Ishikawa (cell line): ENCODE data around the gene LAMB4.

ENCODE experiments used
- EGR1 ChIP-seq: IDR thresholded peaks from 2 replicates; pipeline ENCODE4 v1.6.1; 2012
- FOXM1 ChIP-seq: IDR thresholded peaks from 2 replicates; pipeline ENCODE4 v1.6.1; 2012; ENCODE audit warnings: low read depth, borderline replicate concordance
- TCF12 ChIP-seq: IDR thresholded peaks from 2 replicates; pipeline ENCODE4 v1.6.1; 2012; ENCODE audit warnings: low read depth
- USF1 ChIP-seq: IDR thresholded peaks from 2 replicates; pipeline ENCODE4 v1.6.1; 2012
- YY1 ChIP-seq: IDR thresholded peaks from 2 replicates; pipeline ENCODE4 v1.6.1; 2012; ENCODE audit warnings: low read depth

DNA sequence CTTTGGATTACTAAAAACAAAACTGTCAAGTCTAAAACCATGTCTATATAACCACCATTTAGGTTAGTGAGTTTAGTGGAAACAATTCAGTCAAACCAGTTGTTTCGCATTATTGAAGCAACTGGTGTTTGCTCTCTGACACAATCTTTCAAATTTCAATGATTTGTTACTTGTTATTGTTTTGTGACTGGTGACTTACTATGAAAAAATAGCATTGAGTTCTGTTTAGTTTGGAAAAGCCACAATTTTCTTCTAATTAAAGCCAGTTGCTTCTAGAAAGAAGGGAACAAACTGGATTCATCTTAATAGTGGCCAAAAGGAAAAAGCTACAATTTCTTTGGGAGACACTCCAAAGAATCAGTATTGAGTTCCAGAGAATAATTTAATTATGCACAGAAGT, 30.4 kb downstream of the LAMB4 start:
- TF ChIP-seq YY1 (no peak), FOXM1 (no peak), TCF12 (no peak), USF1 (no peak), EGR1 (no peak)
